WTC11 (cell line): ENCODE measurements around the gene HDHD5.

Experiments used
- ATF1 ChIP-seq: sonication (generic); formaldehyde crosslinking; IDR thresholded peaks from 2 replicates; pipeline ENCODE4 v1.8.1; 2023; ENCODE audit warnings: mild to moderate bottlenecking, moderate library complexity, missing genetic modification reagents
- CBFB ChIP-seq: sonication (generic); formaldehyde crosslinking; IDR thresholded peaks from 2 replicates; pipeline ENCODE4 v1.8.1; 2022; ENCODE audit warnings: mild to moderate bottlenecking, low read depth, missing genetic modification reagents
- ELF4 ChIP-seq: sonication (generic); formaldehyde crosslinking; IDR thresholded peaks from 2 replicates; pipeline ENCODE4 v1.8.1; 2022; ENCODE audit warnings: low read depth, mild to moderate bottlenecking, moderate library complexity, missing genetic modification reagents
- ETV6 ChIP-seq: sonication (generic); formaldehyde crosslinking; IDR thresholded peaks from 2 replicates; pipeline ENCODE4 v1.8.1; 2022; ENCODE audit warnings: mild to moderate bottlenecking, missing genetic modification reagents
- FOXJ3 ChIP-seq: sonication (generic); formaldehyde crosslinking; IDR thresholded peaks from 2 replicates; pipeline ENCODE4 v1.9.0; 2021; ENCODE audit warnings: missing genetic modification reagents, mild to moderate bottlenecking, borderline replicate concordance
- NR1H2 ChIP-seq: sonication (generic); formaldehyde crosslinking; IDR thresholded peaks from 2 replicates; pipeline ENCODE4 v1.9.0; 2021; ENCODE audit warnings: mild to moderate bottlenecking, moderate library complexity, missing genetic modification reagents
- SMAD3 ChIP-seq: sonication (generic); formaldehyde crosslinking; IDR thresholded peaks from 2 replicates; pipeline ENCODE4 v1.8.0; 2022; ENCODE audit warnings: missing genetic modification reagents, mild to moderate bottlenecking, borderline replicate concordance
- SP1 ChIP-seq: sonication (generic); formaldehyde crosslinking; conservative IDR thresholded peaks from 2 replicates; pipeline ENCODE4 v1.8.1; 2022; ENCODE audit warnings: missing genetic modification reagents
- ZNF138 ChIP-seq: sonication (generic); formaldehyde crosslinking; conservative IDR thresholded peaks from 2 replicates; pipeline ENCODE4 v1.8.1; 2022; ENCODE audit warnings: mild to moderate bottlenecking, moderate library complexity, missing genetic modification reagents
- TF ChIP-seq, protein P1 (sequence below): fragments of 200-600 bp; IDR thresholded peaks from 2 replicates; pipeline ENCODE4 v1.8.0; 2022; ENCODE audit warnings: antibody characterized with exemption
- TF ChIP-seq, protein P2 (sequence below): sonication (generic); formaldehyde crosslinking; IDR thresholded peaks from 2 replicates; pipeline ENCODE4 v1.8.1; 2023; ENCODE audit warnings: mild to moderate bottlenecking, missing genetic modification reagents, moderate library complexity
- TF ChIP-seq, protein P3 (sequence below): sonication (generic); formaldehyde crosslinking; IDR thresholded peaks from 2 replicates; pipeline ENCODE4 v1.8.0; 2022; ENCODE audit warnings: mild to moderate bottlenecking, missing genetic modification reagents
- TF ChIP-seq, protein P4 (sequence below): sonication (generic); formaldehyde crosslinking; conservative IDR thresholded peaks from 2 replicates; pipeline ENCODE4 v1.8.1; 2023; ENCODE audit warnings: mild to moderate bottlenecking, low read depth, missing genetic modification reagents, moderate library complexity
- TF ChIP-seq, protein P5 (sequence below): sonication (generic); formaldehyde crosslinking; IDR thresholded peaks from 2 replicates; pipeline ENCODE4 v1.8.1; 2023; ENCODE audit warnings: mild to moderate bottlenecking, missing genetic modification reagents

DNA sequence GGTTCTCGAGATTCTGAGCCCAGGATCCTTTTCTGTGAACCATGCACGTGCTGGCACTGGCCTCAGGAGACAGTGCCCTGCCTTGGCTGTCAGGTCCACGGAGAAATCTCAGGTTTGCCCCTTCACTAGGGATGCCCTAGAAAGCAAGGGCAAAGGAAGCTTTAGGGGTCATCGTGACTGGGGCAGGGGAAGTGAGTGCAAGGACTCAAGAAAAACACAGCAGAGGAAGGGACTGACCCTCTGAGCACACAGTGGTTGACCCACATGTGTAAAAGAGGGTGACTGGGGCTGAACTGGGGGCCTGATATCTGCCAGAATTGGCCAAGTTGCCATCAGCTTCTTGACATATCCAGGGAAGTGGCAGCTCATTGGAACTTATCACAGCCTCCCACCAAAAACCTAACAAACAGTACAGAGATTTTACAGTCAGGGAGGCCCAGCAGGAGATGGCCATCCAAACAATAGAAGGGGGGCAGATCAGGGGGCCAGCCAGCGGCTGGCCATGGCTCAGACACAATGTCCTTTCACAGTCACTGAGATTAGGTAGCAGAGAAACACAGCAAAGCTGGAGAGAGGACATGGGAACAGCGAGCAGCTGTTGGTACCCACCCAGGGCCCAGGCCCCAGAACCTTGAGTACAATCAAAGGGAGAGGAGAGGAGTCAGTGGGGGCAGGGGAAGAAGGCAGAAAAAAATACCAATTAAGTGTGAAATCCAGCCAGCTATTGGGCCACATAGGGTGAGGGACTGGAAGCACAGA is 42.3 kb downstream of the HDHD5 start:
- TF ChIP-seq, protein P1, sequence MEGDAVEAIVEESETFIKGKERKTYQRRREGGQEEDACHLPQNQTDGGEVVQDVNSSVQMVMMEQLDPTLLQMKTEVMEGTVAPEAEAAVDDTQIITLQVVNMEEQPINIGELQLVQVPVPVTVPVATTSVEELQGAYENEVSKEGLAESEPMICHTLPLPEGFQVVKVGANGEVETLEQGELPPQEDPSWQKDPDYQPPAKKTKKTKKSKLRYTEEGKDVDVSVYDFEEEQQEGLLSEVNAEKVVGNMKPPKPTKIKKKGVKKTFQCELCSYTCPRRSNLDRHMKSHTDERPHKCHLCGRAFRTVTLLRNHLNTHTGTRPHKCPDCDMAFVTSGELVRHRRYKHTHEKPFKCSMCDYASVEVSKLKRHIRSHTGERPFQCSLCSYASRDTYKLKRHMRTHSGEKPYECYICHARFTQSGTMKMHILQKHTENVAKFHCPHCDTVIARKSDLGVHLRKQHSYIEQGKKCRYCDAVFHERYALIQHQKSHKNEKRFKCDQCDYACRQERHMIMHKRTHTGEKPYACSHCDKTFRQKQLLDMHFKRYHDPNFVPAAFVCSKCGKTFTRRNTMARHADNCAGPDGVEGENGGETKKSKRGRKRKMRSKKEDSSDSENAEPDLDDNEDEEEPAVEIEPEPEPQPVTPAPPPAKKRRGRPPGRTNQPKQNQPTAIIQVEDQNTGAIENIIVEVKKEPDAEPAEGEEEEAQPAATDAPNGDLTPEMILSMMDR = no peak
- TF ChIP-seq ELF4 (CRISPR knock-in tag) (no peak), ATF1 (CRISPR knock-in tag) (no peak), CBFB (CRISPR knock-in tag) (no peak), FOXJ3 (CRISPR knock-in tag) (no peak), SP1 (CRISPR knock-in tag) (no peak), ZNF138 (no peak), ETV6 (CRISPR knock-in tag) (no peak), NR1H2 (CRISPR knock-in tag) (no peak), SMAD3 (CRISPR knock-in tag) (no peak)
- TF ChIP-seq, protein P2, sequence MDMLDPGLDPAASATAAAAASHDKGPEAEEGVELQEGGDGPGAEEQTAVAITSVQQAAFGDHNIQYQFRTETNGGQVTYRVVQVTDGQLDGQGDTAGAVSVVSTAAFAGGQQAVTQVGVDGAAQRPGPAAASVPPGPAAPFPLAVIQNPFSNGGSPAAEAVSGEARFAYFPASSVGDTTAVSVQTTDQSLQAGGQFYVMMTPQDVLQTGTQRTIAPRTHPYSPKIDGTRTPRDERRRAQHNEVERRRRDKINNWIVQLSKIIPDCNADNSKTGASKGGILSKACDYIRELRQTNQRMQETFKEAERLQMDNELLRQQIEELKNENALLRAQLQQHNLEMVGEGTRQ (CRISPR knock-in tag) = no peak
- TF ChIP-seq, protein P3, sequence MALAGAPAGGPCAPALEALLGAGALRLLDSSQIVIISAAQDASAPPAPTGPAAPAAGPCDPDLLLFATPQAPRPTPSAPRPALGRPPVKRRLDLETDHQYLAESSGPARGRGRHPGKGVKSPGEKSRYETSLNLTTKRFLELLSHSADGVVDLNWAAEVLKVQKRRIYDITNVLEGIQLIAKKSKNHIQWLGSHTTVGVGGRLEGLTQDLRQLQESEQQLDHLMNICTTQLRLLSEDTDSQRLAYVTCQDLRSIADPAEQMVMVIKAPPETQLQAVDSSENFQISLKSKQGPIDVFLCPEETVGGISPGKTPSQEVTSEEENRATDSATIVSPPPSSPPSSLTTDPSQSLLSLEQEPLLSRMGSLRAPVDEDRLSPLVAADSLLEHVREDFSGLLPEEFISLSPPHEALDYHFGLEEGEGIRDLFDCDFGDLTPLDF (CRISPR knock-in tag) = no peak
- TF ChIP-seq, protein P4, sequence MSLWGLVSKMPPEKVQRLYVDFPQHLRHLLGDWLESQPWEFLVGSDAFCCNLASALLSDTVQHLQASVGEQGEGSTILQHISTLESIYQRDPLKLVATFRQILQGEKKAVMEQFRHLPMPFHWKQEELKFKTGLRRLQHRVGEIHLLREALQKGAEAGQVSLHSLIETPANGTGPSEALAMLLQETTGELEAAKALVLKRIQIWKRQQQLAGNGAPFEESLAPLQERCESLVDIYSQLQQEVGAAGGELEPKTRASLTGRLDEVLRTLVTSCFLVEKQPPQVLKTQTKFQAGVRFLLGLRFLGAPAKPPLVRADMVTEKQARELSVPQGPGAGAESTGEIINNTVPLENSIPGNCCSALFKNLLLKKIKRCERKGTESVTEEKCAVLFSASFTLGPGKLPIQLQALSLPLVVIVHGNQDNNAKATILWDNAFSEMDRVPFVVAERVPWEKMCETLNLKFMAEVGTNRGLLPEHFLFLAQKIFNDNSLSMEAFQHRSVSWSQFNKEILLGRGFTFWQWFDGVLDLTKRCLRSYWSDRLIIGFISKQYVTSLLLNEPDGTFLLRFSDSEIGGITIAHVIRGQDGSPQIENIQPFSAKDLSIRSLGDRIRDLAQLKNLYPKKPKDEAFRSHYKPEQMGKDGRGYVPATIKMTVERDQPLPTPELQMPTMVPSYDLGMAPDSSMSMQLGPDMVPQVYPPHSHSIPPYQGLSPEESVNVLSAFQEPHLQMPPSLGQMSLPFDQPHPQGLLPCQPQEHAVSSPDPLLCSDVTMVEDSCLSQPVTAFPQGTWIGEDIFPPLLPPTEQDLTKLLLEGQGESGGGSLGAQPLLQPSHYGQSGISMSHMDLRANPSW (CRISPR knock-in tag) = no peak
- TF ChIP-seq, protein P5, sequence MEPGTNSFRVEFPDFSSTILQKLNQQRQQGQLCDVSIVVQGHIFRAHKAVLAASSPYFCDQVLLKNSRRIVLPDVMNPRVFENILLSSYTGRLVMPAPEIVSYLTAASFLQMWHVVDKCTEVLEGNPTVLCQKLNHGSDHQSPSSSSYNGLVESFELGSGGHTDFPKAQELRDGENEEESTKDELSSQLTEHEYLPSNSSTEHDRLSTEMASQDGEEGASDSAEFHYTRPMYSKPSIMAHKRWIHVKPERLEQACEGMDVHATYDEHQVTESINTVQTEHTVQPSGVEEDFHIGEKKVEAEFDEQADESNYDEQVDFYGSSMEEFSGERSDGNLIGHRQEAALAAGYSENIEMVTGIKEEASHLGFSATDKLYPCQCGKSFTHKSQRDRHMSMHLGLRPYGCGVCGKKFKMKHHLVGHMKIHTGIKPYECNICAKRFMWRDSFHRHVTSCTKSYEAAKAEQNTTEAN (CRISPR knock-in tag) = no peak
